Measurements from ENCODE around the gene QRICH1.

Gene QRICH1

DNA sequence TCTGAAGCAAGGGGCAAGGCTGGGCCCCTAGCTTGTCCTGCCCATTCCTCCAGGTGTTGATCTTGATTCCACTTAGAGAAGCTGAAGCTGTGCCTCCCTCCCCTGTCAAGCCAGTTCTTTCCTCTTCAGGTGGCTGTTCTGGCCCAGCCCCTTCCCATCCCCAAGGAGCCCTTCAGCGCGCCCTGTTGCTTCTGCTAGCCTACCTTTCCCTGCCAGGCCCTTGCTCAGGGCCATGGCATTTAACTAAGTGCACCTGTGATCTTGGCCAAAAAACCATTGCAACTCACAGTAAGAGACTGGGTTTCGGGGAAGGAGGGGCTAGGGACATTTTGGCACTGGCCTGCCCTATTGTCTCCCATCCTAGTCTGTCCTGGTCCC is 88.6 kb downstream of the QRICH1 start:
- H3K4me3 ChIP-seq (ENCODE audit: low read depth, low read length): no peak overlapping the region
- TF ChIP-seq, protein P1, sequence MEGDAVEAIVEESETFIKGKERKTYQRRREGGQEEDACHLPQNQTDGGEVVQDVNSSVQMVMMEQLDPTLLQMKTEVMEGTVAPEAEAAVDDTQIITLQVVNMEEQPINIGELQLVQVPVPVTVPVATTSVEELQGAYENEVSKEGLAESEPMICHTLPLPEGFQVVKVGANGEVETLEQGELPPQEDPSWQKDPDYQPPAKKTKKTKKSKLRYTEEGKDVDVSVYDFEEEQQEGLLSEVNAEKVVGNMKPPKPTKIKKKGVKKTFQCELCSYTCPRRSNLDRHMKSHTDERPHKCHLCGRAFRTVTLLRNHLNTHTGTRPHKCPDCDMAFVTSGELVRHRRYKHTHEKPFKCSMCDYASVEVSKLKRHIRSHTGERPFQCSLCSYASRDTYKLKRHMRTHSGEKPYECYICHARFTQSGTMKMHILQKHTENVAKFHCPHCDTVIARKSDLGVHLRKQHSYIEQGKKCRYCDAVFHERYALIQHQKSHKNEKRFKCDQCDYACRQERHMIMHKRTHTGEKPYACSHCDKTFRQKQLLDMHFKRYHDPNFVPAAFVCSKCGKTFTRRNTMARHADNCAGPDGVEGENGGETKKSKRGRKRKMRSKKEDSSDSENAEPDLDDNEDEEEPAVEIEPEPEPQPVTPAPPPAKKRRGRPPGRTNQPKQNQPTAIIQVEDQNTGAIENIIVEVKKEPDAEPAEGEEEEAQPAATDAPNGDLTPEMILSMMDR (IDR thresholded peaks at IDR 0.05; ENCODE audit: low read depth, low read length): no peak

DNA sequence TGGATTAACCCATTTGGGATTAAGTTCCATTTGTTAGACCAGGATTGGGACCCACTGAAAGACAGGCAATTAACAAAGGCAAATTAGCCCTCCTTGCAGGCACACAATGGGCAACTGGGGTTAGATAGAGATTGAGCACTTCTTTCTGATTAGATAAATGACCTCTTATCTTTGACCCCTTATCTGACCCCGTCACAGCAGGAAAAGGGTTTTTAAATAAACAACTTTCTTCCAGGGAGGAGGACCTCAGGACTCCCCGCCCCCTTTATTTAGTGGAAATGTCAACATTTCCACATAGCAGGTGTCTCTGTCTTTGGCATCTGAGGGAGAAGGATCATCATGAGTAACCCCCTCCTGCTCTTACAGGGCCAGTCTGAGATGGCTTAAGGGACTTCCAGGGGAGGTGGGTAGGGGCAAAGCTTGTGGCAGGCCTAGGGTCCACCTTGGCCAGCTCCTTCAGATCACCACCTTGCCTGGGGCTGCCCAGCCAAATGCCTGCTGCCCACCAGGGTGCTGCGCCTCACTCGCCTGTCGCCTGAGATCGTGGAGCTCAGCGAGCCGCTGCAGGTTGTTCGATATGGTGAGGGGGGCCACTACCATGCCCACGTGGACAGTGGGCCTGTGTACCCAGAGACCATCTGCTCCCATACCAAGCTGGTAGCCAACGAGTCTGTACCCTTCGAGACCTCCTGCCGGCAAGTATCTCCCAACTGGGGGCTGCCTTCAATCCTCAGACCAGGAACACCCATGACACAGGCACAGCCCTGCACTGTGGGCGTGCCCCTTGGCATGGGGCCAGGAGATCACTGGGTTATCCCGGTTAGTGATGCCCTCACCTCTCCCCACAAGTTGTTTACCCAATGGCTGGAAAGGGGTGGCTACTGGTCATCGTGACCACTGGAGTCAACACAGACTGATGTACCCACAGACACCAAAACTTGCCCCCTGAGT is 89.2 kb downstream of the QRICH1 start:
- H3K4me3 ChIP-seq (ENCODE audit: low read depth, low read length): no peak overlapping the region
- TF ChIP-seq, protein P1 (IDR thresholded peaks at IDR 0.05; ENCODE audit: low read depth, low read length): no peak

DNA sequence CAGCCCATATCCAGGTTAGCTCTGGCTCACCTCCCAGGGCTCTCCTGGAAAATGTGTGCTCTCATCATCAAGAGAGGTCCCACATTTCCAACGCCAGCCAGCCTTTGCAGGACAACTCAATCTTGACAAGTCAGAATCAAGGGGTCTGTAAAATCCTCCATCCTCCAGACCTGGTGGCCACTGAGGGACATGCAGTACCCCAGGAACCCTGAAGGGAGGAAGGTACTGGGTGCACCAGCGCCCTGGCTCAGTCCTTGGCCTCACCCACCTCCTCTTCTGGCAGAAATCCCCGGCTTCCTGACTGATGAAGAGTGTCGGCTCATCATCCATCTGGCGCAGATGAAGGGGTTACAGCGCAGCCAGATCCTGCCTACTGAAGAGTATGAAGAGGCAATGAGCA is 92.7 kb downstream of the QRICH1 start:
- TF ChIP-seq, protein P1 (IDR thresholded peaks at IDR 0.05; ENCODE audit: low read depth, low read length): no peak
- no peak overlapping the region for H3K4me3 ChIP-seq (ENCODE audit: low read depth, low read length)

DNA sequence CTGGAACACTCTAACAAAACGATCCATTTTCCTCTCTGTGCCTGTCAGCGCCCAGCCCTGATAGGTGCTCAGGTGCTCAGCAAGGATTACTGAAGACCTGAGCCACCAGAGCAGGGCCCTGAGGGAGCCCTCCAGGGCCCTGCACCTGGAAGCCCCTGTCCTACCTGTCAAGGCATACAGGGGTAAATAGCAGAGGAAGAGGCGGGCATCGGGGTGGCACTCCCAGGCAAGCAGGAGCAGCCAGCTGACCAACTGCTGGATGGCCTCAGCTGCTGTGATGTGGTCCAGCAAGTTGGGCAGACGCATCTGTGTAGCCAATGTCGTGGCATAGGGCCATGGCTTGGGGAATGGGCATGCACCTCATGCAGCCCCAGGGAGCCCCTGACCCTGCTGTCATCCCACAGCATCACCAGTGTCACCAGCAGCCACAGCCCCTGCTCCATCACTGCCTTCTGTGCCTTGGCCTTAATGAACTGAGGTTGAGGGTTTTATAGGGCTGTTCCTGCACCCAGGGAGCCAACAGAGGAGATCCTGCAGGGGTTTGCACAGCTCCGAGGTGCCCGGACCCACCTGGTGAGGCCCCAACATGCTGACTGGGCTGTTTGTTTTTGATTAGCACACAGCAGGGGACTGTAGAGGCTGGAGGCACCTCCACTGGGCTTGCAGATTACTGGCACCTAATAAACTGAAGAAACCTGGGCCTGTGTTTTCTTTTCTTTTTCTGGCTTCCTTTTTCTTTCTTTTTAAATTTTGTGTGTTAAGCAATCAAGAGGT is 94.6 kb downstream of the QRICH1 start:
- TF ChIP-seq, protein P1 (IDR thresholded peaks at IDR 0.05; ENCODE audit: low read depth, low read length): no peak

DNA sequence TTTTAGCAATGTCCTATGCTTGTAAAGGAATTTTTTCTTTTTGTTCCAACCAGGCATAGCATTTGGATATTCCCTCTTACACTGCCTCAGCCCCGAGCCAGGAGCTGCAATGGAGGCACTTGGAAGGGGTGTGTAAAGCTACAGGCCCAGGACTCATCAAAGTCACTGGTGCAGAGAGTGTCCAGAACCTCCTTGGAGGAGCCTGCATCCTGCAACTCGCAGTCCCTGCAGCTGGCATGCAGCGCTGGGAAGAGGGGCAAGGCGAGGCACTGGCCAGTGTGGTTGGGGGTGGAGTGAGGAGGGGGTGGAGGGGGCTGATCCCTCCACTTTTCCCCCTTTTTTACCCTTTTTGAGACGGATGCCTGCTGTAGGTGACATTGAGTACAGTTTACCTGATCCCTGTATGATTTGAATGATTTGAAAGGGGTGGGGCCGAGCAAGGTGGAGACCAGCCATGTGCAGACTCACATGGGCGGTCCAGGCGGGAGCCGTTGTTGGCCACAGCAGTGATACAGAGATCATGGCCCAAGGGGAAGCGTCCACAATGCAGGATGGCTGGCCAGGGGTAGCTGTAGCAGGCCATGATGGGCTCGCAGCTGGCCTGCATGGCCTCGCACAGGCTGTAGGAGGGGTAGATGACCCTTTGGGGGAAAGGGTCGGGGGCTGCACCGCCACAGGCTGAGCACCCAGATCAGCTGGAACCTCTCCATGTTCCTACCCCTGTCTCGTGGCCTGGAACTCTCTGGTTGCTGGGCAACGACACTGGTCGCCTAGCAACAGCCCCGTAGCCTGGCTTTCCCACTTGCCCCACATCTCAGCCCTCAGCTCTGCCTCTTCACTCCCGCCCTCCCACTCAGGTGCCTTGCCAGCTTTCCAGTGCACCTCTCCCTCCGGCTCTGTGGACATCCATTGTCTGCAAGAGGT is 95.9 kb downstream of the QRICH1 start:
- H3K4me3 ChIP-seq (ENCODE audit: low read depth, low read length): no peak overlapping the region
- TF ChIP-seq, protein P1 (IDR thresholded peaks at IDR 0.05; ENCODE audit: low read depth, low read length): no peak

More for the DNA sequence above, 94.6 kb downstream of the QRICH1 start:
- no peak overlapping the region for H3K4me3 ChIP-seq (ENCODE audit: low read depth, low read length)

DNA sequence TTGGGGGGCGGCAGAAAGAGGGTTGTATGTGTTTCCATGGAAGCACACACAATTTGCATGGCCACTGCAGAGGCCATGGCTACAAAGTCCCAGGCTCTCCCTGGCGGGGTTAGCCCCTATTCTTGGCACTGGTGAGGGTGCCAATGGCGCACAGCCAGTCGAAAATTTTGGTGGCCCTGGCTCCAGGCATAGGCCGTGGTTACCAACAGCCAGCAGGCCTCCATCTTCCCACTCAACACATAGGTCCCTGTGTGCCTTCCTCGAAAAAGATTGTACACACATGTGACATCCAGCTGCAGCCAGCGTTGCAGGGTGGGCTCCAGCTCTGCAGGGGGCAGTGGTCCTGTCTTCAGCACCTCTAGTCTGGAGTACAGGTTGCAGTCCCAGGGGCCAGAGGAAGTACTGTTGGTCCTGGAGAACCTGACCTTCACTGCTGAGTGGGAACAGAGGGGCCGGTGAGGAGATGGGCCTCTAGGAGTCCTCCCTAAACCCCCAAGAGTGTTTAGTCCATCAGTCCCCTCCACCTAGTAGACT is 96.7 kb downstream of the QRICH1 start:
- TF ChIP-seq, protein P1 (IDR thresholded peaks at IDR 0.05; ENCODE audit: low read depth, low read length): no peak
- no peak overlapping the region for H3K4me3 ChIP-seq (ENCODE audit: low read depth, low read length)

Measured in WI38 (cell line).